Stimulated activated CD8-positive, alpha-beta memory T cell treated with anti-CD3 and anti-CD28 coated beads, Interleukin-7, amount 100 ng/mL, for 4 hours (primary cell): Measurements from ENCODE around the gene DEGS2.

Source experiments
- DNase-seq, 2 donors: peaks; one replicate each; pipeline ENCODE4 v3.0.0-alpha.2; 2020; ENCODE audit warnings: low read depth in 2 of 2

Gene DEGS2

GRCh38 chr14:100114109-100114765 is 45.2 kb downstream of the DEGS2 start:
- no peak for DNase-seq

DNA sequence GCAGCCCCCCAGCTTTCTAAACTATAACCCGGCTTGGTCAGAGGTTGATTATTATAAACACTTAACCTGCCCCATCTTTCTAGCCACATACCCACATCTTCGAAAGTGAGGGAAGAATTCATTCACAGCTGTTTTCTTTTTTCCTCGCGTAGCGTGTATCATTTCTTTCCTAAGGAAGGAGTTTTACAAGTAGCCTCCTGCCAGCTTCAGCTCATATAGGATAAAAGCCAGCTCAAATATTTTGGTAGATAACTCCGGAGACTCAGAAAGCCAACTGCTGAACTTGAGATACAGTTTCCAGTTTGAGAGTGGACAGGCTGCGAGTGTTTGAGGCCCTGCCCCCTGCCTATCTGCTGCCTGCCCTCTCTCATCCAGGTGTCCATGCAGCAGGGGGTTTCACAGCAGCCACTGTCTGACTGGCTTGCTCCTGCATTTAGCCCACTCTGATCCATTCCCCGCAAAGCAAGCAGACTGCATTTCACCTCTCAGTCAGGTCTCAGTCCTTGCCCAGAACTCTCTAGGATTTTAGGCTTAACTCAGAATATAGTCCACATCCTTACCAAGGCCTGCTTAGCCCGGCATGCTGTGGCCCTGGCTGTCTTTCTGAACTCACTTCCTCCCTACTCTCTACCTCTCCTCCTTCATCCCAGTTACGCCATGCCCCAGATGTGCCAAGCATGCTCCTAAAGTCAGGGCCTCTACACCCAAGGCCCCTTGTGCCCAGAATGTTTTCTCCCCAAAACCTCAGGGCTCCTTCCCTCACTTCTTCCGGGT is 47.3 kb downstream of the DEGS2 start:
- DNase-seq: no peak

- DNase-seq: no peak
Observed at GRCh38 chr14:100110816-100111215, 48.6 kb downstream of the DEGS2 start.

GRCh38 chr14:100109594-100109955 is 49.9 kb downstream of the DEGS2 start:
- no peak for DNase-seq

- DNase-seq: no peak
Observed at GRCh38 chr14:100108840-100109593, 50.4 kb downstream of the DEGS2 start.

- peak; percentile 80 for DNase-seq
Observed at GRCh38 chr14:100108042-100108825, 51.2 kb downstream of the DEGS2 start.

DNA sequence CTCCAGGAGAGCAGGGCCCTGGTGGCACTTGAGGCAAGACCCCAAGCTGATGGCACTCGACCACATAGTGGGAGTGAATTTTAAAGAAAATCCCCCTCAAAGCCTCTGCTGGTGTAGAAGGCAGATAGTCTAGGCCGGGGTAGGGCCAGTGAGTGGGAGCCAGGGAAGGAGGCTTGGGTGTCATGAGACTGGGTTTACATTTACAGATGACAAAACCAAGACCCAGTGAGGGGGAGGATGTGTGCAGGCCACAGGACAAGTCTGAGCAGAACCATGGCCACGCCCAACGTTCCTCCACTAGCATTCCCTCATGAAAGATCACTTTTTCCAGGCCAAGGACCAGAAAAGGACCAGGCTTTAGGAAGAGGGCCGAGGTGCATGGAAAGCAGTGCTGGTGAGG is 52.2 kb downstream of the DEGS2 start:
- no peak for DNase-seq

DNA sequence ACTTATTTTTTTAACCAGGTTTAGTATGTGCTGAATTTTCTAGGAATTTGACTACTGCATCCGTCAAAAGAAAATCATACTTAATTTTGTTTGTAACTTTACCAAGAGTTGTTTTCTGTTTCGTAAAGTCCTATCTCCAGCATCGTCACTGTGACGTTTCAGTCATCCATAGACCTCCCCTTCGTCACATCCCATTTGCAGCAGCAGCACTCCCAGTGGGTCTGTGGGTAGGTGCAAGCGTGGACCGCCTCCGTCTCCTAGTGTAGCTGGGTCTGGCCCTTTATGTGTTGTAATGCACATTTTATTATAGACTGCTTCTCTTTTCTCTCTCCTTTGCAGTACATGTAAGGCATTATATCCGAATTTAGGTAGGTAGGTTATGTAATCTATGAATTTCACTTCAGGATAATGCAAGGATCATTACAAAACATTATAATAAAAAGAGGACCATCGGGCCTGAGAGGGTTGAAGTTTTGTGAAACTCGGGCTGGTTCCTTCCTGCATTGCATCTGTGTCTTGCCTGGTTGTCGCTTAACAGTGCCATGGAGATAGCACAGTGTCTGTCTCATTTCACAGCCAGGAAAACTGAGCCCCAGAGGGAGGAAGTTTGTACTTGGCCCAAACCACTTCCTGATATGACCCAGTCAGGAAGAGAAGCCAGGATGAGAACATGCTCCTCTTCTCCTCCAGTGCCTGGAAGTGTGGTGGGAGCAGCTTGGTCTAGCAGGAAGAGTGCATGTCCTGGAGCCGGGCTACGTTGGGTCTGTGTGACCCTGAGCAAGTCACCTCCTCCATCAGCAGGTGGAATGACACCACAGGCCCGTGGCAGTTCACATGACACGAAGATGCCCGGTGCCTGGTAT is 53.0 kb downstream of the DEGS2 start:
- DNase-seq: no peak

DNA sequence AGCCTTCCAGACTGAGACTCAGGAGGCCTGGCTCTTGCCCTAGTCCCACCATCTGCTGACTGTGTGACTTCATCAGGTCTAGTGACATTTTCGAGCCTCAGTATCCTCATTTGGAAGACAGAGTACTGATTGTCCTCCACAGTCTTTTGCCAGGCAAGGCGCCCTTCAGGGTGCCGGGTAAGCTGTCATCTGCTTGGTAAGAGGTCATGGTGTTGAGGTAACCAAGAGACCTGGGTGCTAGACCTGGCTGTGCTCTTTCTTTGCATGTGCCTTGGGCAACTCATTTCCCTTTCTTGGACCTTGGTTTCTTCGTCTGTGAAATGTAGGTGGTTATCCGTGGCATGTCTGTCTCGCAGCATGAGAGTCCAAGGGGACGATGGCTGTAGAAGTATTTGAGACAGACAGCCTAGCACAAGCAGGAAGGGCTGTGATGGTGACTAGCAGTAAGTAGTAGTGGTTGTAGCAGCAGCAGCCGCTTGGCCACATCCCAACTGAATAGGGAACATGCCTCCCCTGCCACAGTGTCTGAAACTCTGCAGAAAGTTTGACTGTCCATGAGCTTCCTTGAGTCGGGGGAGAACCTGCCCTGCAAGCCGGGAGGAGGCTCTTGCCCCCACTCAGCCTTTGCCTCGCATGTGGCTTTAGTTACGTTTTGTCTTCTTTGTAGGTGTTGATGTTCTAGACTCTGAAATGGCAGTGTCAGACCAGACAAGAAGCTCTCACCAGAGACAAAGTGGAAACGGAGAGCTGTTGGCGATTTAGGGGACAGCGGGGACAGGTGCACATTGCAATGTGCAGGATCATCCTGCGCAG is 53.9 kb downstream of the DEGS2 start:
- DNase-seq: no peak

DNA sequence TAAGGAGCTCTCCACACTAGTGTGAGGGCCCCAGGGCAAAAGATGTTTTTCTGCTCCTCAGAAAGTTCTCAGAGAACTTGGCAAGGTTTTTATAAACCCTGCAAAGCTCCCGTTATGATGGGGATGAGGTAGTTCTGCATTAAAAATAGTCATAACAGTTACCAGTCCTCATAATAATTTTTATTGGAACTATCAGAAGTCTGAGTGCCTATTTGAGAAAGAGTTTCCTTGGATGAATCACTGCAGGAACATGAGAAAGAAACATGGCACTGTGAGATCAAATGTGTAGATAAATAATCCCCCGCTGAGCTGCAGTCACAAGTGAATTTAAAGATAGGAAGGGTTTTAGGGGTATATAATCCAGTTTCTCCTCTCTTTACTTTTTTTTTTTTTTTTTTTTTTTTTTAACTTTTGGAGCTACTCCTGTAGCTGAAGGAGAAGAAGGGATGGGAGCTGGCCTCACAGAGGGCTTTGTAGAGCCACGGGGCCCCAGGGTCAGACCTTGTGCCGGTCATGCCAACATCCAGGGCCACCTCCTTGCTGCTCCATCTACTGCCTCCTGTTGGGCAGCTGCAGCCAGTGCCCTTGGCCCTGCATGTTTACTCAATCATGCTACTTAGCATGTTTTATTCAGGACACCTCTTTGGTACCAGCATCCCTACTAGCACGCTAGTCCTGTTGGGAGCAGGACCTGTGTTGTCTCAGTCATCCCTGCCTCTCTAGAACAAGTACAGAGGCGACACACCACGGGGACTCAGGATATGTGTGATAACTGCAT is 54.7 kb downstream of the DEGS2 start:
- DNase-seq: no peak

- DNase-seq: no peak
Observed at GRCh38 chr14:100104006-100104352, 55.5 kb downstream of the DEGS2 start.

DNA sequence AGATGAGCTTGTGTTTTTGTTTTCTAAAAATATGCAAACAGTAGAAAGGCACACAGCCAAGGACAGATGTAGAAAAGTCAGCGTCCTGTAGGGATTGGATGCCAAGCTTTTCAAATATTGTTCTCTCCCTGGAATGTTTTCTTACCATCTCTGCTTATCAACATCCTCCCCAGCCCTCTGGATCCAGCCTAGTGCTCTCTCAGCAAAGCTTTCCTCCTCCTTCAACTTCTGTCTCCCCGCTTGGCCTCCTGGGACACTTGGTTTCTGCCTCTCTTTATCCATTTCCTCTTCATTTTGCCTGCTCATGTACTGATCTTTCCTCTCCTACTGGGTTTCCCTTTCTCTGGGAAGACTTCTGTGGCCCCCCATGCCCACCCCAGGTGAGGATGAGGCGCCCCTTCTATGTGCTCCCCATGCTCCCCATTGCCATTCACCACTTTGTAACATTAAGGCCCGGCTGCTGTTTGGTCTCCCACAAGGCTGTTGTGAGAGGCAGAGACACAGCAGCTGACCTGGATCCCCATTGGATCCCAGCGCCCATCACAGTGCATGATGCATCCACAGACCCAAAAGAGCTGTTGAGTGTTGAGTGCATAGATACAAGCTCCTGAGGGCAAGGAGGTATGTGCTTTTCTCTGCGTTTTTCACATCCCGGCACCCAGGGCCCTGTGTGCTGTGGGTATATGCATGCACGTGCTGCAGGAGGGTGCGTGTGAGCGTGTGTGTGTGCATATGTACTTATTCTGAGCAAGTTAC is 56.0 kb downstream of the DEGS2 start:
- no peak for DNase-seq

DNA sequence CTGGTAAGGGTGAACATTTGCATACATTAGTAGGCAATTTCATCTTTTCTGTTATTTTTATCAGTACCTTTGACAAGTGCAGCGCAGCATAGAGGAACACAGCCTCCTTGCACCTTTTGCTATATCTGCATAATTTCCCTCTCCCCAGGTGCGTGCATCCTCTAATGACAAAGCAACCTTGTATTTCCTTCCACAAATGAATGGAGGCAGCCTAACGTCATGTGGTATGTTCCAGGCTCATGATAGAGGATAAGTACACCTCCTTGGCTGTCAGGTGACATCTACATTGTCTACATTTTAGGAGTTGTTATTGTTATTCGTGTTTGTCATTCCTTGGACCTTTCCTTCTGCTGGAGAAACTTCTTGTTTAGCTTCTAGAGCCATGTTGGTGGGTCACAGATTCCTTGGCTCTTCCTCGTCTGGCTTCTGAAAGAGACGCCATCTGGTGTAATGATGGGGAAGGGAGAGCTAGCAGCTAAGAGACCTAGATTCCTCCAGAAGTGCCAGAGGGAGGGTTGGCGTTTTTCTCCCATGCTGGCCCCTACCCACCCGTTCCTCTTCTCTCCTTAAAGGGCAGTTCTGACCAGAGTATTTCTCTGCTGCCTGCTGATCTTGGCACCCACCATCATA is 57.2 kb downstream of the DEGS2 start:
- DNase-seq: no peak

DNA sequence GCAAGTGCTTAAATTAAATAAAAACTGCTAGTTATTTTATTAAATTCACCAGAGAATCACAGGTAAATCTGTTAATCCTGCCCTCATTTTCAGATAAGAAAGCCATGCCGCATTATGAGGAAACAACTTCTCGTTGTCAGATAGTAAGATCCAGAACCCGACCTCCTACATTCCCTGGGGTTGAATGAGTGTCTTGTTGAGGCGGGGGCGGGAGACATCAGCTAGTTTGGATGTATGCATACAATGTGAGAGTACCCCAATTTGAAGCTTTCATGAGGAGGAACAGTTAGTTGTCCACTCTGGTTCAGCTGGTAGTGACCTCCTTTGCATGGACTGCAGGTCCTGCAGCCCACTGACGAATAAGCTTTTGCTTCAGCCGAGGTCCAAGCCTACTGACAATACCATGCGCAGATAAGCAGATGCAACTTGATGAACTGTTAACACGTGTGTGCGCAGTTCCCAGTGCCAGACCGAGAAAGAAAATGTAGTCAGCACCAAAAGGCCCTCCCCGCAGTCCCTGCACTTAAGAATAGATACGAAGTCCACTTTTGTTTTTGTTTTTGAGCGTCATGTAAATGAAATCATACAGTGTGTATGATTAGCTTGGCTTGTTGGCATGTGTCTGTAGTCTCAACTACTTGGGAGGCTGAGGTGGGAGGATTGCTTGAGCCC is 59.3 kb downstream of the DEGS2 start:
- no peak for DNase-seq

DNA sequence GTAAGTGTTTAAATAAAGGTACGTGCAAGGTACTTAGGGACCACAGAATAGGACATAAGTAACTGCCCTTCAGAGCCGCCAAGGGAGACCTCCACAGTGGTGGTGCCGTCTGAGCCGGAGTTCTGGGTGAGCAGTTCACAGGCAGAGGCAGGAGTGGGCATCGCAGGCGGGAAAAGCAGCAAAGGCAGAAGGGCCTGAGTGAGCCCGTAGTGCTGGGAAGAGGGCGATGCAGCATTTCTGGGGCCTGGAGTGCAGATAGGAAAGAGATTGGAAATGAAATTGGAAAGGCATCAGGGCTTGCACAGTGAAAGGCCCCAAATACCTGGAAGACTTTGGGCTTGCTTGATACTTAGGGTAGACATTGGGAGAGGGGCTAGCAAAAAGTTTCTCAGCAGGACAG is 61.3 kb downstream of the DEGS2 start:
- DNase-seq: no peak

GRCh38 chr14:100096656-100097055 is 62.8 kb downstream of the DEGS2 start:
- no peak for DNase-seq
